Esophagus muscularis mucosa (tissue), 4 donors: ENCODE data around the gene KCTD5.

Source experiments
- EP300 ChIP-seq: sonication (generic); formaldehyde crosslinking; IDR thresholded peaks from one replicate; pipeline ENCODE4 v1.6.1; 2017; ENCODE audit warnings: antibody characterized with exemption
- POLR2A ChIP-seq: fragments of 450-650 bp; IDR thresholded peaks from one replicate; pipeline ENCODE4 v1.6.1; 2017; ENCODE audit warnings: antibody characterized with exemption, moderate library complexity, mild to moderate bottlenecking, low read depth
- POLR2AphosphoS5 ChIP-seq, 2 donors: sonication (generic); formaldehyde crosslinking; IDR thresholded peaks; one replicate each; pipeline ENCODE4 v1.6.1; 2017; ENCODE audit warnings: antibody characterized with exemption in 2 of 2
- TF ChIP-seq, protein P1 (sequence below), 3 experiments: fragments of 200-600 bp in 2 of 3; fragments of 450-650 bp in 1 of 3; sonication (generic) in 2 of 3; IDR thresholded peaks; one replicate each; pipeline ENCODE4 v1.5.1; 2017 to 2019; ENCODE audit warnings: antibody characterized with exemption in 3 of 3, mild to moderate bottlenecking in 2 of 3, moderate library complexity in 1 of 3

DNA sequence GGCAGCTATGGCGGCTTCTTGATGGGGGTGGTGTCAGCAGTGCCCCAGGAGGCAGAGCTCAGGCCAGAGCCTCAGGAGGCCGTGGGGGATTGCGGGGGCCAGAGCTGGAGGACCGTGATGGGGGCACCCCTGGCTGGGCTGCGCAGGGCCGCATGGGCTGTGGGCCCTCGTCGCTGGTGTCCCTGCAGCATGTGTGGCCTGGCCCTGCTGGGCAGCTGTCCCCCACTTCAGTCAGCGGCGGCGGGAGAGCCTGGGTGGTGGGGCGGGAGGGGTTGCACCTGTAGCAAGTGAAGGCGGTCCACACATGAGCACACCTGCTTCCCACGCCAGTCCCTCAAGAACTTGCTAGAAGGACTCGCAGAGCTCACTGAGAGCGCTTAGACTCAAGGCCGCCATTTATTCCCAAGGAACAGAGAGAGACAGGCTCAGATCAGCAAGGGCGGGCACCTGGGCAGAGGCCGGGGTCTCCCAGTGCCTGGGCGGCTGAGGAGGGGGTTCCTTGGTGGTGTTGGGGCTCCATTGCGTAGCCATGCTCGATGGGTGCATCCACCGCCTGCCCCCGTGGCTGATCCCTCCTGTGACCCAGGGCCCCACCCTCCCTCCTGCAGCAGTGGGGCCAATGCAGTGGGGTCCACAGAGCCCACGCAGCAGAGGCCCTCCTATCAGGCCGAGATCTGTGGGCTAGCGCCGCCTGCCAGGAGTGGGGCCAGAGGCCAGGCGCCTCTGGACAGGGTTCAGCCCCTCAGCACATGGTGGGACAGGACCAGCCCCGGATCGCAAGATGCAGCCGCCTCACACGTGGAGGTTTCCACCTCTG is 22.1 kb downstream of the KCTD5 start:
- no peak for TF ChIP-seq POLR2A
- TF ChIP-seq, protein P1, sequence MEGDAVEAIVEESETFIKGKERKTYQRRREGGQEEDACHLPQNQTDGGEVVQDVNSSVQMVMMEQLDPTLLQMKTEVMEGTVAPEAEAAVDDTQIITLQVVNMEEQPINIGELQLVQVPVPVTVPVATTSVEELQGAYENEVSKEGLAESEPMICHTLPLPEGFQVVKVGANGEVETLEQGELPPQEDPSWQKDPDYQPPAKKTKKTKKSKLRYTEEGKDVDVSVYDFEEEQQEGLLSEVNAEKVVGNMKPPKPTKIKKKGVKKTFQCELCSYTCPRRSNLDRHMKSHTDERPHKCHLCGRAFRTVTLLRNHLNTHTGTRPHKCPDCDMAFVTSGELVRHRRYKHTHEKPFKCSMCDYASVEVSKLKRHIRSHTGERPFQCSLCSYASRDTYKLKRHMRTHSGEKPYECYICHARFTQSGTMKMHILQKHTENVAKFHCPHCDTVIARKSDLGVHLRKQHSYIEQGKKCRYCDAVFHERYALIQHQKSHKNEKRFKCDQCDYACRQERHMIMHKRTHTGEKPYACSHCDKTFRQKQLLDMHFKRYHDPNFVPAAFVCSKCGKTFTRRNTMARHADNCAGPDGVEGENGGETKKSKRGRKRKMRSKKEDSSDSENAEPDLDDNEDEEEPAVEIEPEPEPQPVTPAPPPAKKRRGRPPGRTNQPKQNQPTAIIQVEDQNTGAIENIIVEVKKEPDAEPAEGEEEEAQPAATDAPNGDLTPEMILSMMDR (IDR thresholded peaks at IDR 0.05), result no peak
- no peak for TF ChIP-seq EP300
- TF ChIP-seq POLR2AphosphoS5 (IDR thresholded peaks at IDR 0.05), result no peak
